ENCODE measurements around the gene RXFP1.

Gene RXFP1

DNA sequence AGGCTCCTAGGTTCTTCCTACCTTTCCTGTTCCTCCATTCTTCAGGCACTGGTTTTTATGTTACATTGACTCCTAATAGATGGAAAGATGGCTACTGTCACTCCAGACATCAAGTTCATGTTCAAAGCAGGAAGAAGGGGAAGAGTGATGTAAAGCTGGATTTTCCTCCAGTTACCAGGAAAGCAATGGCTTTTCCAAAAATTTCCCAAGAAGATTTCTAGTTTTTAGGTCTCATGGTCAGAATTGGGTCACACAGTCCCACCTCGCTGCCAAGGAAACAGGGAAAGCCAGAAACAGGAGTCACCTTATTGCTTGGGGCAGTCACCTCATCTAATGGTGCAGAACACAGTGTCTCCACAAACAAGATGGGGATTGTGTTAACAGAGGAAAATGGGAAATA, 21.5 kb downstream of the RXFP1 start:
- DNase-seq = no peak

- DNase-seq = no peak
These were observed 22.5 kb downstream of the RXFP1 start for GRCh38 chr4:158544141-158544540.

DNA sequence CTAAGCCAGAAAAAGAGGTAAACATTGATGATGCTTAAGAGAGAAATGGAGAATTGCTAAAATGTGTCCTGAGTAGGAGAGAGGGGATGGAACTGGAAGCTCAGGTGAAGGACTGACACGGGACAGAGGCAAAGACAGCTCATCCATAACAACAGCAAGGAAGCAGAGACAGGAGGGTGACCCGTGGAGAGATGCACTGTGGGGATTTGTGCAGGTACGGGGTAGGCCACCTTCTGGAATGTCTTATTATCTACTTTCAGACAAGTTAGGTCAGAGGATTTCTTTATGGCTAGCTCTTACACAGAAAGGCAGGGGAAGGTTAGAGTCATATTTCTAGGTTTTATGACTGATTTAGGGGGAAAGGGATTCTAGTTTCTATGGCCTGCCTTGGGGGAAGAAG, 31.7 kb downstream of the RXFP1 start:
- DNase-seq = no peak

DNA sequence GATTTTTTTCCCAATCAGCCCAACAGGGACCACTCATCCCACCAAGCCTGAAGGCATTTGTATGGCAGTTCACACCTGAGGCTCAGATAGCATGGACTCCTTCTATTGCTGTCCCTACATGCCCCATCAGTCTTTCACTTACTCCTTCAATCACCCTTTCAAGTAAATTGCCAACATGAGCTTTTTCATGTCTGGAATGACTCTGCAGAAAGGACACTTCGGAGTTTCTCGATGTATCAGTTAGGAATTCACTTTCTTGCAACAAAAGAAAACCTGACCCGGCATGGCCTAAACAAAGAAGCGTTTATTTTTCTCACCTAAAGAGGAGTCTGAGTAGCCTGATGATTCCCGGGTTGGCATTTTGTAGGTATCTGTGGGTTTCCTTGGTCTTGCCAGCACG, 38.6 kb downstream of the RXFP1 start:
- DNase-seq = no peak

DNA sequence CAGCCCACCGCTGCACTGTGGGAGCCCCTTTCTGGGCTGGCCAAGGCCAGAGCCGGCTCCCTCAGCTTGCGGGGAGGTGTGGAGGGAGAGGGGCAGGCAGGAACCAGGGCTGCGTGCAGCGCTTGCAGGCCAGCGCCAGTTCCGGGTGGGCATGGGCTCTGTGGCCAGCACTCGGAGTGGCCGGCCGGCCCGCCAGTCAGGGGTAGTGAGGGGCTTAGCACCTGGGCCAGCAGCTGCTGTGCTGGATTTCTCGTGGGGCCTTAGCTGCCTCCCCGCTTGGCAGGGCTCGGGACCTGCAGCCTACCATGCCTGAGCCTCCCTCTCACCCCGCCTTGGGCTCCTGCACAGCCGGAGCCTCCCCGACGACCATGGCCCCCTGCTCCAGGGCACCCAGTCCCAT, 45.2 kb downstream of the RXFP1 start:
- no peak for DNase-seq

GRCh38 chr4:158571736-158572135, 50.1 kb downstream of the RXFP1 start:
- no peak for DNase-seq

DNA sequence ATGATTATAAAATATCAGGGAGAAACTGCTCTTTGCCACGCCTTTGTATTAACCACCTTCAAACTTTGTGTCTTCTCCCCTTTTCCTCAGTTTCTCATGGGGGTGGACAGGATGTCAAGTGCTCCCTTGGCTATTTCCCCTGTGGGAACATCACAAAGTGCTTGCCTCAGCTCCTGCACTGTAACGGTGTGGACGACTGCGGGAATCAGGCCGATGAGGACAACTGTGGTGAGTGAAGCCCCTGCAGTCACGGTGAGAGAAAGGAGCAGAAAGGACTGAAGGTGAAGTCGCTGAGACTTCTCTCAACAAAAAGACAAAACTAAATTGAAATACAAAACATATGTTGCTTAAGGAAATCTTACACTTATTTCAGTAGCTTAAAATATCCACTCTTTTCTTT, 50.9 kb downstream of the RXFP1 start:
- no peak for DNase-seq

DNA sequence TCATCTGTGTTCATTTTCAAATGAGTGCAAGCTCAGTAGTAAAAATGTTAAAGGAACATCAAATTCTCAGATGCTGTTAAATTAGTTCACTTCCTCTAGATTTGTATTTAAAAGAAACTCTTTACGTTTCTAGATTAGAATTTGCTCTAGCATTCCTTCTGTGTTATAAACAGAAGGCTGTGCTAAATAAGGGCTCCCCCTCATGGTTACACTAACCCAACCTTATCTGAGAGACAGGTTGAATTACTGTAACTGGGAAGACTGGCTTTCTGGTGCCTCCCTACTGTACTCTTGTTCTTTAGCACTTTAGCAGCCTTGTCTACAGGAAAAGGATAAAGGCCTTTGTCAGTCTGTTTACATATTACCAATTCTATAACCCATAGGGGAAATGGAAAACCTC, 56.8 kb downstream of the RXFP1 start:
- DNase-seq = peak; percentile 44

DNA sequence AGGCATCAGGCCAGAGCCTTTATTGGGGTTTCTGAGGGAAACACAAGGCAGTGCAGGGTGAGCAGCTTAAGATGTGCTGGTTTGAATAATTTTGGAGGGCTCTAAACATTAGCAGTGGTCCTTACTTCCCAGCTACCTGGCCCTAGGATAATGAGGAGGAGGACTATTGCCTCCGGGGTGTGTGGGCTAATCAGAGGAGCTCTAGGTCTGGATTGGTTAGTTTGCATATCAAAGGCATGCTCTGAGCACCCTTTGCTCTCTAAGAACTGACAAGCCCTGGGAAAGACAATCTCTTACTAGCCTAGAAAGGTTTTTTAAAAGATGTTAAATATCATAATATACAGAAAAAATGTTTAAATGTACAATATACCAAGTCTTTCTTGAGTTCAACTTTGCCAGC, 58.4 kb downstream of the RXFP1 start:
- no peak for DNase-seq

DNA sequence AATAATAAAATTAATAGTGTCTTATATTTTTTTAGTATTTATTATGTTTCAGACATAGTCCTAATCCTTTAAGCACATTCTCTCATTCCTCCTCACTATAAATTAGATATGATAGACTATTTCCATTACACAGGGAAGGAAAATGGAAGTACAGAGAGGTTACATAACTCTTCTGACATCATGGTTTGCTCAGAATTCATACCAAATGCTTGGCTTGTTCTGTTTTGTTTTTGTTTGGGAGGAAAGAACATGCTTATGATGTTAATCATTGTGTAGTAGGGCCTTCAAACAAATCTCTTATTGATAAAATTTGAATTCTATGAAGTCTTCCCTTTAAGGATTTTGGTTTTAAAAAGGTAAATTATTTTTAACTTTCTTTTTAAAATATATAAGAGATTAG, 59.5 kb downstream of the RXFP1 start:
- peak; percentile 37 for DNase-seq

- no peak for DNase-seq
These were observed 65.2 kb downstream of the RXFP1 start for GRCh38 chr4:158586881-158587280.

DNA sequence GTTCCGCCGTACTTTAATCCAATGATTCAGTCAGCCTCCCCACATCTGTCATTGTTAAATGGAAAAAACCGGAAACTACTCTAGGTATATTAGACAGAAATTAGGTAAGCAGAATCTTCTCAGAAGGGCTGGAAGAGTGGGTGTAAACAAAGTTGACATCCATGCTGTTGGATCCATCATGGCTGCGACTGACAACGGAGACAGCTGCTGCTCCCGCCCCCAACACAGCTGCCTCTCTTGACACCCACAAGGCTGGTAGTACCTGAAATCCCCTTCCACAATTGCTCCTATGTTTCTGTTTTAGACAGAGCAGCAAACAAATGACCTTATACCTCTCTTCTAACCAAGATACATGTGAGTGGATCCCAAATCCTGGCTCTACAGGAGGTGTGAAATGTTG, 66.6 kb downstream of the RXFP1 start:
- DNase-seq = no peak

DNA sequence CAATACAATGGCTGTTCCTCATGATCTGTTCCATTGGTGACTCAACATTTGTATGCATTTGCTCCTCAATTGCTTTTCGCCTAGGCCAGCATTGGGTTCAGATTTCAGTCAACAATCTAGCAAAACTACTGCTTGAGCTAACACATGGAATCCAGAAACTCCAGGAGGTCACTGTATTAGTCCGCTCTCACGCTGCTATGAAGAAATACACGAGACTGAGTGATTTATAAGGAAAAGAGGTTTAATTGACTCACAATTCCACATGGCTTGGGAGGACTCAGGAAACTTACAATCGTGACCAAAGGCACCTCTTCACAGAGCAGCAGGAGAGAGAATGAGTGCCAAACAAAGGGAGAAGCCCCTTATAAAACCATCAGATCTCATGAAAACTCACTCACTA, 67.1 kb downstream of the RXFP1 start:
- DNase-seq = no peak

DNA sequence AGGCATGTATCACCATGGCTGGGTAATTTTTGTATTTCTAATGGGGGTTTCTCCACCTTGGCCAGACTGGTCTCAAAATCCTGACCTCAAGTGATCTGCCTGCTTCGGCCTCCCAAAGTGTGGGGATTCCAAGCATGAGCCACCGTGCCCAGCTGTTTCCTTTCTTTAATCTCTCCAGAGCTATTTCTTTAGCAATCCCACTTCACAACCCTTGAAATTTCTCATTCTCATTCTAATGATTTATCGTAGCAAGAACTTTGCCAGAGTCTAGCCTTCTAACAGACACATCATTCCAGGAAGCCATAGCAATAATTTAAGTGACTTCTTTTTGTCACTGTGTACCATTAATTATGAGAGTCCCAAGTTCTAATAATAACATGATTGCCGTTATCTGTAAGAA, 68.6 kb downstream of the RXFP1 start:
- DNase-seq = no peak

- no peak for DNase-seq
These were observed 69.1 kb downstream of the RXFP1 start for GRCh38 chr4:158590824-158591223.

GRCh38 chr4:158597879-158598596, 76.4 kb downstream of the RXFP1 start:
- no peak for DNase-seq

DNA sequence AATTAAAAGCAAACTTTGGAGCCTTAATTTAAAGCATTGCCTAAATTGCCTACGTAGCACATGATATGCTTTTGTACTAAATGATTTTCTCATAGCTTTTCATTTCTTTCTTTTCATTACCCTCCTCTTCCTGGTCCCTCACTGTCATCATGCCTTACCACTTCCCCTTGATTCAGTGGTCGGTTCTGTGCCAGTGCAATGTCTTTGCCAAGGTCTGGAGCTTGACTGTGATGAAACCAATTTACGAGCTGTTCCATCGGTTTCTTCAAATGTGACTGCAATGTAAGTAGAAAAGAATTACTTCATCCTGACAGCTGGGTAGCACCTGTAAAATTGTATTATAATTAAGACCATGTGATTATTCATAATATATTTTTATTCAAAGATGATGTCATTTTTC, 77.5 kb downstream of the RXFP1 start:
- DNase-seq = no peak

GRCh38 chr4:158599765-158600498, 78.2 kb downstream of the RXFP1 start:
- DNase-seq = no peak

- no peak for DNase-seq
These were observed 82.7 kb downstream of the RXFP1 start for GRCh38 chr4:158604369-158604768.

DNA sequence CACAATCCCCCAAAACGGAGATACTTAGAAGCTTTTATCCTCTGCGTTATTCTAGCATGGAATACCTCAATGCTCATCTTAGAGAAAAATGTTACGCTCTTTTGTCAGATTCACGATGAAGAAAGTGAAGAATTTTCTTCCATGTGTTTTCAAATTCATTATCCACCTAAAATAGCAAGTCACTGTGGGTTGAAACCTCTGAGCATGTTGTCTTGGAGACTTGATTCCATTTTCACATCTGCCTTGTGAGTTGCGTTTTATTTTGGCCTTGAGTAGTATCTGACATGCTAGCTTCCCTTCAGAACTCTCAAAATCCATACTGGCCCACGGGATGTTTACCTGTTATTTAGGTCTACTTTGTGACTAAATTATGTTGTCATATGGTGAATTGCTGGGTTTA, 83.7 kb downstream of the RXFP1 start:
- DNase-seq = no peak

- no peak for DNase-seq
These were observed 85.3 kb downstream of the RXFP1 start for GRCh38 chr4:158606969-158607368.

- no peak for DNase-seq
These were observed 87.4 kb downstream of the RXFP1 start for GRCh38 chr4:158609116-158609515.

DNA sequence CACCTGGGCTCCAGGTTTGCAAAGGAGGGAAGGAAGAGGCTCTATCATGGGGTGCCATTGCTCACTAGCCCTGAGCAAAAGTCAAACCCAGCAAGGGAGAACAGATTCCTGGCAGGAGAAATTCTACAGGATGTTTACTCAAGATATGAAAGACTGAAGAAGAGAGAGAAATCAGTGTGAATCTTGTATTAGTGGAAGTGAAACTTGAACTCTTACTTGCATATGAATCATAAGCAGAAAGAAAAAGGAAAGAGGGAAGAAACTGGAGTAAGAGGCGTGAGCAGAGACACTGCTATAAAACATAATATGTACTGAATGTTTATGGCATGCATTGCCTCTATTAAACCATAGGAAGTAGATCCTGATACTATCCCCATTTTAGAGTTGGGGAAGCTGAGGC, 89.1 kb downstream of the RXFP1 start:
- DNase-seq = peak; percentile 27

DNA sequence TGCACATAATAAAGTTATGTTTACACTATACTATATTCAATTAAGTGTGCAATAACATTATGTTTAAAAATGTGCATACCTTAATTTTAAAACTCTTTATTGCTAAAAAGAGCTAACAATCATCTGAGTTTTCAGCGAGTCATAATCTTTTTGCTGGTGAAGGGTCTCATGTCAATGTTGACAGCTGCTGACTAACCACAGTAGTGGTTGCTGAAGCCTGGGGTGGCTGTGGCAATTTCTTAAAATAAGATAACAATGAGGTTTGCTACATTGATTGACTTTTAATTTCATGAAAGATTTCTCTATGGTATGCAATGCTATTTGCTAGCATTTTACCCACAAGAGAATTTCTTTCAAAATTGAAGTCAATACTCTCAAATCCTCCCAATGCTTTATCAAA, 91.4 kb downstream of the RXFP1 start:
- DNase-seq = no peak

DNA sequence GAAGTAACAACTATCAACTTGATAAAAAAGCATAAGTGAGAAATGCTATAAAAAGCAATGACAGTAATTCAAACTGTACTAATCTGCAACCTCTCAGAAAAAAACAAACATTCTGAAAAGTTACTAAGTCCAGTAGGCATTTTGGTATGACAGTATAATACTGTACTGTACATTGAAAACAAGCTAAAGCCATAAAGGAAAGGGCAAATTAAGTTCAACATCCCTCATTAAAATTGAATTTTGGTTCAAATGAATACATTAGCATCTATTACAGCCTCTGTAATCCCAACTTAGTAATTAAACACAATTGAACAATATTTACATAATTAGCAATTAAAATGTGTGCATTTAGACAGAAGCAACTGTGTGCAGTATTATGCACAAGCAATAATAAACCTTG, 96.3 kb downstream of the RXFP1 start:
- DNase-seq = peak; percentile 17
